ENCODE results near the gene XG.
"Not testable (repeated sequence)": the region's sequence is repeated elsewhere in the genome, so short reads cannot be mapped to it uniquely, and the experiment has no call there.

XG gene

GRCh38 chrX:2774776-2775175 lies 22.9 kb downstream of the XG start:
- Histone ChIP-seq H3K27me3 (no peaks in the 10 kb centered on the region), H3K9ac (no peak overlapping the region), H3K9me3 (peaks cover 15% of the 10 kb centered on the region), H3K27ac (no peak overlapping the region), H4K20me1 (no peaks in the 10 kb centered on the region), H3K4me3 (no peak overlapping the region), H3K4me1 (no peaks in the 10 kb centered on the region), H3K36me3 (no peaks in the 10 kb centered on the region), H3K4me2 (no peak overlapping the region)
- no peak for TF ChIP-seq Cebpa-rat (IDR thresholded peaks at IDR 0.05)

DNA sequence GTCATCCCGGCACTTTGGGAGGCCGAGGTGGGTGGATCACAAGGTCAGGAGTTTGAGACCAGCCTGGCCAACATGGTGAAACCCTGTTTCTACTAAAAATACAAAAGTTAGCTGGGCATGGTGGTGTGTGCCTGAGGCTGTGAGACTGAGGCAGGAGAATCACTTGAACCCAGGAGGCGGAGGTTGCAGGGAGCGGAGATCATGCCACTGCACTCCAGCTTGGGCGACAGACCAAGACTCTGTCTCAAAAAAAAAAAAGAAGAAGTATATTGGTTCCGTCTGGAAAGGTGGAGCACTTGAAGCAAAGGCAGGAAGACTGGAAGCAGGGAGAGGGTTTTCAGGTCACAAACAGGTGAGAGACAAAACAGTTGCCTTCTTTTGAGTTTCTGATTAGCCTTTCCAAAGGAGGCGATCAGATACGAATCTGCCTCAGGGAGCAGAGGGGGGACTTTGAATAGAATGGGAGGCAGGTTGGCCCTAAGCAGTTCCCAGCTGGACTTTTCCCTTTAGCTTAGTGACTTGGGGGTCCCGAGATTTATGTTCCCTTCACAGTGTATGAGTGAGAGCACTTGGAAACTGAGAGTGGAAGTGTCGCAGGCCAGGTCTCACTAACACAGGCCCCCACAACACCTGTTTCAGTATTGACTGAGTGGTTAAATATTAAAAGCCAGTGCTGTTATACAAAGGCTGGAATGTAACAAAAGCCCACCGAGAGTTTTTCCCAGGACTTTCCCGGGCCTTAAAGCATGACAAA lies 28.8 kb downstream of the XG start:
- not testable (repeated sequence) for H3K27me3 ChIP-seq, H3K36me3 ChIP-seq, H3K4me2 ChIP-seq, H3K4me3 ChIP-seq, H3K27ac ChIP-seq, H3K9ac ChIP-seq, H4K20me1 ChIP-seq, H3K9me3 ChIP-seq
- peaks cover 12% of the 10 kb centered on the region for H3K4me1 ChIP-seq

GRCh38 chrX:2781226-2781571 lies 29.4 kb downstream of the XG start:
- Histone ChIP-seq H3K27ac (no peak overlapping the region), H3K27me3 (no peaks in the 10 kb centered on the region), H3K4me1 (peaks cover 12% of the 10 kb centered on the region), H3K4me3 (no peak overlapping the region), H3K36me3 (no peaks in the 10 kb centered on the region), H4K20me1 (no peaks in the 10 kb centered on the region), H3K9me3 (no peaks in the 10 kb centered on the region), H3K4me2 (no peak overlapping the region), H3K9ac (no peak overlapping the region)
- no peak for TF ChIP-seq Cebpa-rat (IDR thresholded peaks at IDR 0.05)

DNA sequence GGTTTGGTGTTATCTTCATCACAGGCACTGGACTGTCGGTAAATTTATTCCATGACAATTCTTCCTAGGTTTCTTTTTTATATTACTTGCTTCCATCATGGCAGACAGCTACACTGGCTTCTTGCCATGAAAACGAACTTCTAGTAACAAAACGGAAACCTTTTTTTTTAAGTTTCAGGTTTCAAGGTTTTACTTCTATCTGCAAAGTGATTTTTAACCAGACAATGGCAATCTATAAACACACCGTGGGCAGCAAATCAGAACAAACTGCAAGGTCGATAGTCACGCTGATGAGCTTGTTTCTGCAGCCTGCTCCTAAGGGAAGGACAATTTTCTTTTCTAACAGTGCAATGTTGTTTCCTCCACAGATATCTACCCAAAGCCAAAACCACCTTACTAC lies 29.9 kb downstream of the XG start:
- Histone ChIP-seq H3K4me3 (no peak overlapping the region), H3K4me2 (no peak overlapping the region)
- TF ChIP-seq Cebpa-rat (IDR thresholded peaks at IDR 0.05), result no peak

GRCh38 chrX:2782171-2782570 lies 30.3 kb downstream of the XG start:
- H4K20me1 ChIP-seq, result no peaks in the 10 kb centered on the region
- H3K9me3 ChIP-seq, result no peaks in the 10 kb centered on the region
- TF ChIP-seq Cebpa-rat (IDR thresholded peaks at IDR 0.05), result no peak
- no peak overlapping the region for H3K4me3 ChIP-seq
- H3K4me2 ChIP-seq, result no peak overlapping the region
- H3K36me3 ChIP-seq, result no peaks in the 10 kb centered on the region
- H3K27ac ChIP-seq, result no peak overlapping the region
- no peaks in the 10 kb centered on the region for H3K27me3 ChIP-seq
- no peak overlapping the region for H3K9ac ChIP-seq
- peaks cover 12% of the 10 kb centered on the region for H3K4me1 ChIP-seq

More for the DNA sequence above, 29.9 kb downstream of the XG start:
- Histone ChIP-seq H3K27ac (no peak overlapping the region), H3K9ac (no peak overlapping the region), H3K9me3 (no peaks in the 10 kb centered on the region), H3K36me3 (no peaks in the 10 kb centered on the region), H3K27me3 (no peaks in the 10 kb centered on the region), H4K20me1 (no peaks in the 10 kb centered on the region), H3K4me1 (peaks cover 12% of the 10 kb centered on the region)

GRCh38 chrX:2782778-2783177 lies 30.9 kb downstream of the XG start:
- Histone ChIP-seq H3K27ac (no peak overlapping the region), H3K9ac (no peak overlapping the region), H3K9me3 (no peaks in the 10 kb centered on the region), H3K4me3 (no peak overlapping the region), H3K4me2 (no peak overlapping the region), H3K27me3 (no peaks in the 10 kb centered on the region), H4K20me1 (no peaks in the 10 kb centered on the region), H3K4me1 (peaks cover 12% of the 10 kb centered on the region), H3K36me3 (no peaks in the 10 kb centered on the region)
- no peak for TF ChIP-seq Cebpa-rat (IDR thresholded peaks at IDR 0.05)

DNA sequence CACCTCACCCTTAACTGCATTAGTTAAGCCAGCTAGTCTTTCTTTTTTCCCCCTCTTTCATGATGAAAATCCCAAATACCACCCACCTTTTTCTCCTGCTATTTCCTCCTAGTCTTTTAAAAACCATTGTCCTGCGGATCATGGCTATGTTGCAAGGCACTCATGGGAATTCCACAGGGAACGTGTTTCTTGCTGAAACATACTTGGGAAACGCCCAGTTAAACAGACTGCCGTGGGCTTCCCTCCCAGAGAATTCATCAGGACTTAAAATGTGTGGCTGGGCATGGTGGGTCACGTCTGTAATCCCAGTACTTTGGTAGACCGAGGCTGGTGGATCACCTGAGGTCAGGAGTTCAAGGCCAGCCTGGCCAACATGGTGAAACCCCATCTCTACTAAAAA lies 32.2 kb downstream of the XG start:
- H3K36me3 ChIP-seq, result no peaks in the 10 kb centered on the region
- H3K27ac ChIP-seq, result no peak overlapping the region
- H3K9me3 ChIP-seq, result no peaks in the 10 kb centered on the region
- no peak overlapping the region for H3K4me2 ChIP-seq
- H3K27me3 ChIP-seq, result no peaks in the 10 kb centered on the region
- no peak overlapping the region for H3K9ac ChIP-seq
- no peak for TF ChIP-seq Cebpa-rat (IDR thresholded peaks at IDR 0.05)
- H3K4me3 ChIP-seq, result no peak overlapping the region
- H4K20me1 ChIP-seq, result no peaks in the 10 kb centered on the region
- H3K4me1 ChIP-seq, result peaks cover 12% of the 10 kb centered on the region

DNA sequence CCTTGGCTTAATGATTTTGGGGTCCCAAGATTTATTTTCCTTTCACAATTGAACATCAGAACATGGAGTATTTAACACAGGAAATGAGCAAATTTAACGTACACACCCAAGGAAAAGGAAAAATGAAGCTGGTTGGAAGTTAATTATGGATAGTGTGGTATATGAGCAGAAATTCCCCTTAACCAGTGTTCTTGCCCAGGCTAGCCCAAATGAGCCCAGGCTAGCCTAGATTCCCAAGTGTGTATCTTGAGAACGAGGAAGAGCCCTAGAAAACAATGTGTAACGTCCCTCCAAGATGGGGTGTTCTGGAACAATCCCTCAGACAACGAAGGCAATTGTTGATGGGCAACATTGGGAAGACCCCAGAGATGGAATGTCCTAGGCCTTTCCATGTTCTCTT lies 33.7 kb downstream of the XG start:
- Histone ChIP-seq H3K9me3 (no peaks in the 10 kb centered on the region), H3K36me3 (no peaks in the 10 kb centered on the region), H3K27ac (no peak overlapping the region), H3K4me2 (no peak overlapping the region), H3K4me1 (peaks cover 12% of the 10 kb centered on the region), H4K20me1 (no peaks in the 10 kb centered on the region), H3K4me3 (no peak overlapping the region), H3K27me3 (no peaks in the 10 kb centered on the region), H3K9ac (no peak overlapping the region)
- TF ChIP-seq Cebpa-rat (IDR thresholded peaks at IDR 0.05), result no peak

DNA sequence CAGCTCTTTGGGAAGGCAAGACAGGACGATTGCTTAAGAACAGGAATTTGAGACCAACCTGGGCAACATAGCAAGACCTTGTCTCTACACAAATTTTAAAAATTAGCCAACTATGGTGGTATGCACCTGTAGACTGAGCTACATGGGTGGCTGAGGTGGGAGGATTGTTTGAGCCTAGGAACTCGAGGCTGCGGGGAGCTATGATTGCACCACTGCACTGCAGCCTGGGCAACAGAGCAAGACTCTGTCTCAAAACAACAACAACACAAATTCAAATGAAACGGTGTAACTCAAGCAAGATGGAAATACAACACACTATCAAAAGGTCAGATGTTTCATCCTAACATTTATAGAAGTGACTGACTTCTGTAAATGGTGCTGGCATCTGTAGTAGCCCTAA lies 37.1 kb downstream of the XG start:
- H3K27ac ChIP-seq, result no peak overlapping the region
- no peak overlapping the region for H3K9ac ChIP-seq
- no peaks in the 10 kb centered on the region for H4K20me1 ChIP-seq
- no peak for TF ChIP-seq Cebpa-rat (IDR thresholded peaks at IDR 0.05)
- no peaks in the 10 kb centered on the region for H3K27me3 ChIP-seq
- H3K9me3 ChIP-seq, result no peaks in the 10 kb centered on the region
- H3K4me2 ChIP-seq, result no peak overlapping the region
- H3K4me1 ChIP-seq, result peaks cover 22% of the 10 kb centered on the region
- H3K4me3 ChIP-seq, result no peak overlapping the region
- no peaks in the 10 kb centered on the region for H3K36me3 ChIP-seq

DNA sequence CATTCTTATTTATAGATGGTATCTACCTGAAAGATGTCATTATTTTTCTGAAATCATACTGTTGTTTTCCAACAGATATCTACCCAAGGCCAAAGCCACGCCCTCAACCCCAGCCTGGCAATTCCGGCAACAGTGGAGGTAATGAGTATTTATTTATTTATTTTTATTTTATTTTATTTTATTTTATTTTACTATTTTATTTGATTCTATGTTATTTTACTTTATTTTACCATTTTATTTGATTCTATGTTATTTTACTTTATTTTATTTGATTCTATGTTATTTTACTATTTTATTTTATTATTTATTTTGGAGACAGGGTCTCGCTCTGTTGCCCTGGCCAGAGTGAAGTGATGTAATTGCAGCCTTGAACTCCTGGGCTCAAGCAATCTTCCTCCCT lies 37.7 kb downstream of the XG start:
- Histone ChIP-seq H3K4me1 (peaks cover 18% of the 10 kb centered on the region), H3K27ac (no peak overlapping the region), H4K20me1 (no peaks in the 10 kb centered on the region), H3K4me2 (no peak overlapping the region), H3K9ac (no peak overlapping the region), H3K27me3 (no peaks in the 10 kb centered on the region), H3K36me3 (no peaks in the 10 kb centered on the region), H3K4me3 (no peak overlapping the region), H3K9me3 (no peaks in the 10 kb centered on the region)
- no peak for TF ChIP-seq Cebpa-rat (IDR thresholded peaks at IDR 0.05)

GRCh38 chrX:2793752-2794151 lies 41.9 kb downstream of the XG start:
- Histone ChIP-seq H3K36me3 (no peaks in the 10 kb centered on the region), H4K20me1 (no peaks in the 10 kb centered on the region), H3K9ac (no peak overlapping the region), H3K4me1 (peaks cover 27% of the 10 kb centered on the region), H3K27me3 (no peaks in the 10 kb centered on the region), H3K9me3 (no peaks in the 10 kb centered on the region), H3K4me3 (no peak overlapping the region), H3K27ac (no peak overlapping the region), H3K4me2 (no peak overlapping the region)
- TF ChIP-seq Cebpa-rat (IDR thresholded peaks at IDR 0.05), result no peak

Measured in BLaER1 (cell line).